Stomach (tissue), 4 donors: ENCODE measurements around the gene KRT17.

Experiments
- CTCF ChIP-seq, 7 experiments: fragments of 450-650 bp in 4 of 7; fragments of 200-600 bp in 3 of 7; sonication (generic) in 3 of 7; IDR thresholded peaks; one replicate each; pipeline ENCODE4 v1.5.1; 2016 to 2019; ENCODE audit warnings: antibody characterized with exemption in 7 of 7, control low read depth in 2 of 7, mild to moderate bottlenecking in 1 of 7
- EP300 ChIP-seq: sonication (generic); formaldehyde crosslinking; IDR thresholded peaks from one replicate; pipeline ENCODE4 v1.6.1; 2017; ENCODE audit warnings: antibody characterized with exemption
- POLR2A ChIP-seq, 4 donors: fragments of 450-650 bp; IDR thresholded peaks; one replicate each; pipeline ENCODE4 v1.6.1; 2016; ENCODE audit warnings: antibody characterized with exemption in 4 of 4, control low read depth in 2 of 4, mild to moderate bottlenecking in 1 of 4, moderate library complexity in 1 of 4
- POLR2AphosphoS5 ChIP-seq, 3 donors: sonication (generic); formaldehyde crosslinking; IDR thresholded peaks; one replicate each; pipeline ENCODE4 v1.6.1; 2016; ENCODE audit warnings: antibody characterized with exemption in 3 of 3

GRCh38 chr17:41583137-41584127 lies 40.9 kb downstream of the KRT17 start:
- TF ChIP-seq POLR2A (IDR thresholded peaks at IDR 0.05) (no peak), CTCF (IDR thresholded peaks at IDR 0.05) (no peak), POLR2AphosphoS5 (IDR thresholded peaks at IDR 0.05) (no peak), EP300 (no peak)
